DMS114 treated with DMSO at 0.1 percent for 48 hours (cell line): ENCODE results near the gene LAMC2.

ENCODE experiments used
- DNase-seq: peaks from one replicate; lab custom pipeline; 2025; ENCODE audit not compliant: unreplicated experiment; lab: John Stamatoyannopoulos, UW

The LAMC2 gene

DNA sequence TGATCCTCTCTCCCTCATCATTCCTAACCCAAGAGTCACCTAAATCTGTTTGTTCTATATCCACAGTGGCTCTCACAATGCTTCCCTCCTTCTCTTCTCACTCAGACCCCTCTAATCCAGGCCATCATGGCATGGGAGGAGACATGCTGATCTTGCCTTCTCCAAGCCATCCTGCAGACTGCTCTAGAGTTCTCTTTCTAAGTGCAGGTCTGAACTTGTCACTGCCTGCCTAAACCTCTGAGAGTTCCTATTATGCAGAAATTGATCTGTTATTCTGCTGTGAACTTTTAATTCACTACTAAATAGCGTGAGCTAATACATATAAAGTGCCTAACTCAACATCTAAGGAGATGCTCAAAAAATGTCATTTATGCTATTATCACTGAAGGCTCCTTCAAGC lies 26.8 kb downstream of the LAMC2 start:
- DNase-seq, result no peak

DNA sequence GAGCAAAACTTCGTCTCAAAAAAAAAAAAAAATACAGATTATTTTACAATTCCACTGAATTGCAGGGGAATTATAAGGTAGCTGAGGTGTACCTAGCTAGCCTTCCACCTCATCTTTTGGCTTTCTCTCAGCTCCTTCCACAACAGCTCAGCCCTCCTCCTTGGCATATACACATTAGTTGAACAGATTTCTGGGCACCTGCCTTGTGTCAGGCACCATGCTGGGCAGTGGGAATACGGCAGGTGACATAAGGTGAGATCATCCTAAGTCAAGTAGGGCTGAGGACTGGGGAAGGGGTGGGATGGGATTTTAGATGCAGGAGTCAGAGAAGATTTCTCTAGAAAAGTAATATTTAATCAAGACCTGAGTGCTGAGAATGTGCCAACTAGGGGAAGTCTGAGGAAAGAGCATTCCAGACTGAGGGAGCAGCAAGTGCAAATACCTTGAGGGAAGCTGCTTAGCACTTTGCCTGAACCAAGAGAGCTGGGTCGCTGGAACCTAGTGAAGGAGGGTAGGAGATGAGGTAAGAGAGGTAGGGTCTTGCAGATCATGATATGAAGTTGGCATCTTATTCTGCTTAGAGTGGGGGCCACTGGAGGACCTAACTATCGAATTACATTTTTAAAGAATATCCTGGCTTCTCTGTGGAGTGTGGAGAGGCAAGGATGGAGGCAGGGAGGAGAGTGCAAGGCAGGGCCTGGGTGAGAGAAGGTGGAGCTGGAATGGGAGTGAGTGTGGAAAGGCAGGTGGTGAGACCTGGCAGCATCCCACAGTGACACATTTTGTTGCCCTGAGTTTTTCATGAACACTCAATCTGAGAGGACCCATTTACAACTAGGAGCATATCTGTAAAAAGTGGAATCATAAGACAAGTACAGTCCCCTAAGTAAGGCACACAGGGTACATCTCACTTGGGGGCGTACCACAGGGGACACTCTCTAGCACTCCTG lies 28.2 kb downstream of the LAMC2 start:
- DNase-seq, result no peak

DNA sequence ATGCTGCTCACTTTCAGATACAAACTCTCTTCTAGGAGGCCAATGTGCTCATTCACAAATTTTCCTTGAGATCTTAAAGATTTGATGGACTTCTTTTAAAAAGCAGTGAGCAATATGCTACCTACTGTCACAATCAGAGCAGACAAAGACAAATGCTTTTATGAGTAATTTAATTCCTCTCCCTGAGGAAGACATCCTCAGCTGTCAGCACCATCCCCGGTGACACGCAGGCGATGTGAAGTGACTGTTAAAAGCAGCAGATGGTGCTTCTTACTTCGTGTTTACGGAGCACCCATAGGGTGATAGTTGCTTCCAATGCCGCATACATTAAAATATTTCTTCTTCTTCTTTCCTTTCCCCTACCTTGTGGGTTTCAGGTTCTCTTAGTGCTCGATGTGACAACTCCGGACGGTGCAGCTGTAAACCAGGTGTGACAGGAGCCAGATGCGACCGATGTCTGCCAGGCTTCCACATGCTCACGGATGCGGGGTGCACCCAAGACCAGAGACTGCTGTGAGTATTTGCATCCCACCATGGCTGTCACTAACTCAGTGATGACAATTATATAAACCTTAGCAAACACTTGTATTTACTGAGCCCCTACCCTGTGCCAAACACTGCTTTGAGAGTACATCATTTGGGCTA lies 29.1 kb downstream of the LAMC2 start:
- DNase-seq, result no peak

DNA sequence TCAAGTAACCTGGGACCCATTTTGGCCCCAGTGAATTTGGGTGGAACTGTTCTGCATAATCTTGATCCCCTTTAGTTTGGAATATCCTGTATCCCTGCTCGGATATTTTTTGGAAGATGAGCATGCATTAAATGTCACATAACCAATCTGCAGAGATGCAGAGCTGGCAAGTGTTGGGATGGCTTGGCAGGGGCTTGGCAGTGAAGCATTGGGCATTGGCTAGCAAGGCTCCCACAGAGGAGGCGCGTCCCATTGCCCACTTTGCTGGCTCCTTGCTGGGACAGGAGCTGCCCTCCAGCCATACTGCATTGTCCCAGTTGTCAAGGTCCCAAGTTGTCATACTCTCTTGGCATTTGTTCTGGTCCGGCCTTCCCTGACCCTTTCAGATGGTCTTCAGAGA lies 29.9 kb downstream of the LAMC2 start:
- no peak for DNase-seq

DNA sequence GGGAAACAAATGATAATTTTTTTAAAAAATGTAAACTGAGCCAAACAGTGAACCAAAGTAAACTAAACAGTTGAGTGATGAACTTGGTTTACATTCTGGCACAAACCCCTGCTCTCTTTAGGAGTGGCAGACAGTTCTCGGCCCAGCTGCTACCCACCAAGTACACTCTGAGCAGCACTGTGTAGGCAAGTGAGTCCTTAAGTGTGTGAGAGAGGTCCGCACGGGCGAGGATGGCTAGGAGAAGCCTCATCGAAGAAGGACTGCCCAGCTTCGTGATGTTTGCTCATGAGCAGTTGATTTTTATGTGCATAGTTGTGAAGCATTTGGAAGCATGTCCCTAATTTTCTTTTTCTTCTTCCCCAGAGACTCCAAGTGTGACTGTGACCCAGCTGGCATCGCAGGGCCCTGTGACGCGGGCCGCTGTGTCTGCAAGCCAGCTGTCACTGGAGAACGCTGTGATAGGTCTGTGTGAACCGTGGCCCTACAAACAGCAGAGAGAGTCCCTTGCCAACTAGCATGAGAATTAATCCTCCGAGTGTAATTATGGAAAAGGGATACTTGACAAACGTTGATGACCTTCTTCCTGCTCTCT lies 32.1 kb downstream of the LAMC2 start:
- DNase-seq, result no peak

DNA sequence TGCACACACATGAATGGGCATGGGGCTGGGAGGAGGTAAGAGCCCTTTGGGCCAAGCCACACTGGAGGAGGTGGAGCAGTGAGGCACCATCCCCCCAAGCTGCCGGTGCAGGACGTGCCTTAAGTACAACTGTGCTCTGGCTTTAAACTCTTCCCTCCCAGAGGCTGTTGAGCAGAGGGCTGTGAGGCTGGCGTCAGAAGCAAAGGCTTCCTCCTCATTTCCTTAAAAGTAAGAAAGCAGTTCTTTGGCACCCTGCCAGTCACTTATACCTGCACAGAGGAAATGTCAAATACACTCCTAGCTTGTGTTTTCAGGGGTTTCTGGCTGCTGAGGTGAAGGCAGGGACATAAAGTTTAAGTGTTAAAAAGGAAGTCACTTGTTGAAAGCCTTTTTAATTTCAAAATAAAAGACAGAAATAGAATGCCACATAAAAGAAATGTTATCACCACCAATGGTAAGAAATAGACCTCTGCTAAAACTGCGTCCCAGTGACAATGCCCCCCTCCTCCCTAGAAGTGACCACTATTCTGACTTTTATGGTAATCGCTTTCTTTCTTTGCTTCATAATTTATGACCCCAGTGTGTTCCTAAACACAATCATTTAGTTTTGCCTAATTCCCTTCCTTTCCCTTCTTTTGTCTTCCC lies 33.0 kb downstream of the LAMC2 start:
- DNase-seq, result no peak

DNA sequence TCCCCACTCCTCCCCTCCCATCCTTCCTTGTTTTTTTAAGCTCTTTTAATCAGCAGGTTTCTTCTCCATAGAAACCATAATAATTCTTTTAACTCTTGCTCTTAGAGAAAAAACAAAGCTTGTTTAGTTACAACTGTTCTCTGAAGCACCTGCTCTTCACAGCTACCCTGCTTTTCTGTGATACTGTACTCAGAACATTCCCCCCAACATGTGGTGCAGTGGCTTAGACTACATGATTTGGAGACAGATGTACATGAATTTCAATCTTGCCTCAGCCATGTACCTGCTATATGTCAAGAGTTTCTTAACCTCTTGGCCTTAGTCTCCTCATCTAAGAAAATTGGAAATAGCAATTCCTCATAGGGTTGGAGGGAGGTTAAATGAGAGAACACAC lies 33.5 kb downstream of the LAMC2 start:
- no peak for DNase-seq

DNA sequence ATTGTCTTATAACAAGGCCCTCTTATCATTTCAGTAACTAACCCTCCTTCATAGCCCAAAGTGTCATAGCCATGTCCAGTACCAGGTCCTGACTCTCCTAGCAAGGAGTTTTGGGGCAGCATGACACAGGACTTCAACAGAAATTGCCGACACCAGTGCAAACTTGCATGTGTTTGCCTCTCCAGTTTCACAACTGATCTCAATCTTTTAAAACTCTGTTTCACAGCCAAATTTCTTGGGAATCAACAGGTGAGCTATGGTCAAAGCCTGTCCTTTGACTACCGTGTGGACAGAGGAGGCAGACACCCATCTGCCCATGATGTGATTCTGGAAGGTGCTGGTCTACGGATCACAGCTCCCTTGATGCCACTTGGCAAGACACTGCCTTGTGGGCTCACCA lies 36.8 kb downstream of the LAMC2 start:
- DNase-seq, result no peak

DNA sequence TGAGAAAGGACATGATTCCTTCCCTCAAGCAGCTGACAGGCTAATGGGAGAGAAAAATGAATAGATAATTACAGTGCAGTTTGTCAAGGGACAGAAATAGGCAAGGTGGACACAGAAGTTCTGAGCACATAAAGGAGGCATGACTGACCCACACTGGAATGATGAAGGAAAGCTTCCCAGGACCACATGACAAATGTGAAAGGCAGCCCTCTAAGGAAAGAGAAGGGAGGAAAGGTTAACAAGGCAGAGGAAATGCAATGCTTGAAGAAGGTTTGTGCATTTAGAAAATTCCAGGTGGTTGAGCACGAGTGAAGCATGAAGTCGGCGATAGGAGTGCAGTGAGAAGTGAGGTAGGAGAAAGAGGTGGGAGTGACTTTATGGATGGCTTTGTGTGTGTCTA lies 37.4 kb downstream of the LAMC2 start:
- DNase-seq, result no peak

DNA sequence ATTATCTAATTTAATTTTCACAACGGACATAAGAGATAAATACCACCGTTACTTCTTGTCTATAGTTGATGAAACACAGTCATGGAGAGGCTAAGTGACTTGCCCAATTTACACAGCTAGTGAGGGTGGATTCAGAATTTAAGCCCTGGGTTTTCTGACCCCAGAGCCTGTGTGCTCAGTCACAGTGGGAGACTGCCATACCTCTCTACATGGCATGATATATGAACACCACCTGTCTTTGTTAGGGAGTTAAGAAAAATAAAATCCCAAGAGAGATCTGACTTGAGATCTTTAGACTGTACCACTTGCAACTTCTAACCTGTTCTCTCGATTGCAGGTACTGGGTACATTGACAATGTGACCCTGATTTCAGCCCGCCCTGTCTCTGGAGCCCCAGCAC lies 40.3 kb downstream of the LAMC2 start:
- no peak for DNase-seq

DNA sequence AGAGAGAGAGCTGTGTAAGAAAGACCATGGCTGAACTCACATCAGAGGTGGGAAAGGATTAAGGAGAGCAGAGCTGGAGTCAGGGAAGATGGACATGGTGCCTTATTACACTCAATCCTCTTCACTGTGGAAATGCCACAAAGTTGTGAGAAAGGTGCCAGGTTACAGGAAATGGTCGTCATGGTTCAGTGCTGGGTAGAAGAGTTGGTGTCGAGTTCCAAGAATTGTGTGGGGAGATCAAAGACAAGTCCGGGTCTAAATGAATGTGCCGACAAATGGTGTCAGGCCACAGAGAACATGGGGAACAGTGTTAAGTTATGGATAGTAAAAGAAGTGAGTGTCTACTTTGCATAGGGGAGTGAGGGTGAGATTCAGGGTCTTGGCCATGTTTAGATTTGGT lies 40.9 kb downstream of the LAMC2 start:
- DNase-seq, result no peak

DNA sequence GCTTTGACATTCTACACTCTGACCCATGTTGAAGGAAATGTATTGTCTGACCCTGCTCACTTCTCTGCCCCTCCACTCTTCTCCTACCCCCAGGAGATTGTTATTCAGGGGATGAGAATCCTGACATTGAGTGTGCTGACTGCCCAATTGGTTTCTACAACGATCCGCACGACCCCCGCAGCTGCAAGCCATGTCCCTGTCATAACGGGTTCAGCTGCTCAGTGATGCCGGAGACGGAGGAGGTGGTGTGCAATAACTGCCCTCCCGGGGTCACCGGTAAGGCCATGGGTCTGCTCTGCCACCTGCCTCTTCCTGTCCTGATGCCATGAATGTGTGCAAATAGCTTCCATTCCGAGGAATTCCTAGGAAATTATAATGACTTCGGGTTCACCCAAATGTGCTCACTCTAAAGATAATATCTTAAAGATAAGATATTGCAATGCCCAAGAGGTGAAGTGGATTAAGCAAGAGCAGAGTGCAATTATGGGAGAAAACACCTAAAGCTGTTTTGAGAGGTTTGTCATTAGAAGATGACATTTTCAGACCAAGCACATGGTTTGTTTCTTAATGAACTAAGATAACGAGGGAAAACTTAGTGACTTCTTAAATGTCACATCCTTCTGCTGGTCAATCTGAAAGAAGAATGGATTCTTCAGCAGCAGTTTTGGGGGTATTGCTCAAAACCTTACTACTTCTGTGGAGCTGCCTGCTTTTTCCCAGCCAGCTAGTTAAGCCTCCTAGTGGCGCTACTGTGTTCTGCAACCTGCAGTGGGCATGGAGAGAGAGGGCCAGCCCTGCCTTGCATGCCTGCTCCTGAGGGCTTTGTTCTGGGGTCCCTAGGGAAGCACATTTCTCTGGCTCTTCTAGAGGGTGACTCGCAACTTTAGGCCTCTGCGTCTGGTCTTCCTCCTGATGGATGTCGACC lies 41.6 kb downstream of the LAMC2 start:
- peak; percentile 17 for DNase-seq

DNA sequence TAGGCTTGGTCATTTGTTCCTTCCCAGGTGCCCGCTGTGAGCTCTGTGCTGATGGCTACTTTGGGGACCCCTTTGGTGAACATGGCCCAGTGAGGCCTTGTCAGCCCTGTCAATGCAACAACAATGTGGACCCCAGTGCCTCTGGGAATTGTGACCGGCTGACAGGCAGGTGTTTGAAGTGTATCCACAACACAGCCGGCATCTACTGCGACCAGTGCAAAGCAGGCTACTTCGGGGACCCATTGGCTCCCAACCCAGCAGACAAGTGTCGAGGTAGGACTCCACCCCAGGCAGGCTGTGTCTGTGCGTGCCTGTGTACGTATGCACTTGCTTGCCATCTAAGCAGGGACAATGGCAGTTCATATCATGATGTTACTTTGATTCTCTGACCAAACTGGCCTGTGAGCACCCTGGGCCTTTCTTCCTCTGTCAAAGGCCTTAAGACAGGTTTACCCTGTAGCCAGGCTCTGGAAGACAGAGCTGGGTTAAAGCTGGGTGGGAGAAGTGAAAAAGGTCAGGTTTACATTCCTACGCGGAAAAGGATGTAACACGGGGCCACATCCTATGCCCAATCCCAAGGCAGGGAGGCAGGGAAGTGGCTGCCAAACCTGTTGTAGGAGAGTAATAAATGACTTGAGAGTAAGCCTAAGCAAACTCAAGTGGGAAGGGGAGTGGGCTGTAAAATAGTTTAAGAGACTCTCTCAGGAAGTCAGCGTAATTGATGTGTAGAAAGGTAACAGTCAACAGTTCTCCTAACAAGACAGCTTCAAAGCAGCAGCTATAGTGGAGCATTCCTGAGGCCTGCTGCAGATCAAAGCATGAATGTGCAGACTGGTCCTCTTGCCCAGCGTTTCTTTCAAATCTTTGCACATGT lies 42.5 kb downstream of the LAMC2 start:
- DNase-seq, result no peak

DNA sequence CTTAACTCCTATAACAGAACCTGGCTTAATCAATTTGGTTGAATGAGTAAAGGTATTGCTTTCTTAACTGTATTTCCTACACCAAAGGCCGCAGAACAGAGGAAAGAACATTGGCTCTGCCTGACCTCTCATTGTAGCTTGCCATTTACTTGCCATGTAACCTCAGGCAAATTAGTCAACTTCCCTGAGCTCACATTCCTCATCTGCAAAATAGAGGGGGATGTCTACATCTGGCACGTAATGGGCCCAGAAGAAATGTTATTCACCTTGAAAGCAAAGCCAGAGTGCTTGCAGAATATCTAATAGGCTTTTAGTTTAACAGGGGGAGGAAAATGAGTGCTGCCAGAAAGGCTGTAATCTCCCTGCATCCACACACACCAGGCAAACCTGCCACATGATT lies 44.3 kb downstream of the LAMC2 start:
- no peak for DNase-seq

DNA sequence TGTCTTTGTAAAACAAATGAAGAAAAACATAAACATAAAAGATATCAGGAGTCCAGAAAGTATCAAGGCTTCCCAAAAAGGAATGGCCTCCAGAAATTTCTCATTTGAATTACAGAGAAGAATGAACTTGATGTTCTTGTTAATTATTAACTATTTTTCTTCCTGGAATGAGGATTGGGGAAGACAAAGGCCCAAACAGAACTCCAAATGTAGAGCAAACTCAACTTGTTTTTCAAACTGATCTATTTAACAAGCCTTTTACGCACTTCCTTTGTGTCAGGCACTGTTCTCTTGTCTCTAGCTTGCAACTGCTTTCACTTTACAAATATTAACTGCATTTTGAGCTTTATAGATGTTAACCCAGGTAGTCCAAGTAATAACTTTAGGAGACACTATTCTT lies 45.5 kb downstream of the LAMC2 start:
- DNase-seq, result no peak

DNA sequence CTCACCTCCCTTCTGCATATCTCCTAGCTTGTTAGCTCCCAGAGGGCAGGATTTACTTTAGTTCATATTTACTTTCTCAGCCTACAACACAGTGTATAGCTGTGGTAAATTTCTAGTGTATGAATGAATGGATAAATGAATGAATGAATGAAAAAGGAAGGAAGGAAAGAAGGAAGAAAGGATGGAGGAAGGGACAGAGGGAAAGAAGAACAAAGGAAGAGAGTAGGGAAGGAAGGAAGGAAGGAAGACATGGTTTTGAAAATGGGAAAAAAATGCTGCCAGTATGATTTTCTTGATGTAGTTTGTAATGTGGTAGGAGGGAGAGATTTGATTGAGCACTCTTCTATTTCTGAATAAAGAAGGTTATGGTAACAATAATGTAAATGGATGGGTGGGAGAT lies 47.0 kb downstream of the LAMC2 start:
- DNase-seq, result no peak

DNA sequence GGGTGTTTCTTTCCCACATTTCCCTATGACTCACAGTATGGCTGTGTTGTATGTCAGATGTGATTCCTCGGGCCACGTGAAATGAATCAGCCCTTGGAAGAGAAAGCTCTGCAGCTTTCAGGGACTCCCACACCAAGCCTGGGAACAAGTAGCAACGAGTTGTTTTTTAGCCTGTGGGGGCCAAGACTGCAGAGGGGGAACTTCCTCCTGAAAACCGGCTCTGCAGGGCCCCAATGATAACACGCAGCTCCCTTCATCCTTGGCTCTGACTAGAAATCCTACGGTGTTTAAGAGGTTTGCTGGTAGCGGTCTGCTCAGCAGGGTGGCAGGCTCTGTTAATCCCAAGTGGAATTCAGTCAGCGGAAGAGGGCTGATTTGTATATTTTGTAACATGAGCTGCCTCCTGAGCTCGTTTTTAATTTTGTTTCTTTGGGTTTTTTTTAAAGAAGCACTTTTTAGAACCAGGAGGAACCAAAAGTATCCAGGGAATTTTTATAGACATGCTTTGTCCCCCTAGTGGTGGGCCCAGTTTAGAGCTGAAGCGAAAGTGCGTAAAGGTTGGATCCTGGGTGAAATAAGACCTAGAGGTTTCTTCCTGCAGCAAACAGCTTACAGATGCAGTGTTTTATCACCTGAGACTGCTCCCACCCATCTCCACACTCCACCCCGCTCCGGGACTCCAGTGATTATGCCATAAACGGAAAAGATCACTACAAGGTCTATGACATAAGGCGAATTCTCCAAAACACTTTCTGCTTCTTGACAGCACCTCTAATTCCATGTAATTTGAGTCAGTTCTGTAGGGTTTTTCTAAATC lies 48.8 kb downstream of the LAMC2 start:
- DNase-seq, result no peak

DNA sequence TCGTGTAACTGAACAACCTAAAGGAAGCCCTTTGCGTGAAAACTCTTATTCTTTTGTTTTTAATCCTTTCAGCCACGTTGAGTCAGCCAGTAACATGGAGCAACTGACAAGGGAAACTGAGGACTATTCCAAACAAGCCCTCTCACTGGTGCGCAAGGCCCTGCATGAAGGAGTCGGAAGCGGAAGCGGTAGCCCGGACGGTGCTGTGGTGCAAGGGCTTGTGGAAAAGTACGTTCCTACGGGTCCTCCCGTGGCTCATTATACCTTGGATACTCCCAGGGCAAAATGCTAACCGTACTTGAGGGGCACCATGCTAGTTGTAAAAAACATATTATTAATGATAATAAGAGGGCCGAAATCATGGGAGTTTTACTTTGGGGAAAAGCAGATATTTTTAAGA lies 49.4 kb downstream of the LAMC2 start:
- no peak for DNase-seq
